ENCODE measurements around the gene DSE.

Gene DSE

DNA sequence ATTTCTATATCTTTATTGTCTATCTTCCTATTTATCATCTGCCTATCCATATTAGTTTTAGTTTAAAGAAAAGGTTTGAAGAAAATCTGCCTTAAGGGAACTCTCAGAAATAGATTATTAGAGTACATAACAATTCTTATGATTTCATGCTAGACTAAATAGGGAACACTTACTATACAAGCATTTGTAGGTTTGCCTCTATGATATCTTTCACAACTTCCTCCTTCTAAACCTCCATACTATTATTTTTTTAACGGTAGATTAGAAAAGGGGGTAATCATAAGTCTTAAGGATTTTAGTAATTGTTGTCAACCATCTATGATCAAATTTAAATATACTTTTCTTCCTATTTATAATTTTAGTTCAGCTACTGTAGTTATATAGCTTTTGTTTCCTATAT, 11.6 kb upstream of the DSE start:
- H3K9ac ChIP-seq (ENCODE audit: low read depth in 1 of 2, low read length in 2 of 2) = no peak overlapping the region
- H3K27ac ChIP-seq (ENCODE audit: low read depth in 2 of 2, low read length in 2 of 2) = no peak overlapping the region
- no peaks in the 10 kb centered on the region for H3K36me3 ChIP-seq (ENCODE audit: control insufficient read depth in 2 of 2, insufficient read depth in 2 of 2, low read length in 2 of 2)
- H3K9me3 ChIP-seq (ENCODE audit: control insufficient read depth in 2 of 2, low read length in 2 of 2) = no peaks in the 10 kb centered on the region
- H3K4me3 ChIP-seq (ENCODE audit: low read length in 2 of 2) = no peak overlapping the region
- H3K27me3 ChIP-seq (ENCODE audit: control insufficient read depth in 2 of 2, insufficient read depth in 2 of 2, low read length in 2 of 2) = no peaks in the 10 kb centered on the region
- no peaks in the 10 kb centered on the region for H3K4me1 ChIP-seq (ENCODE audit: control insufficient read depth in 2 of 2, insufficient read depth in 2 of 2, low read length in 2 of 2)

GRCh38 chr6:116359835-116360234, 10.9 kb upstream of the DSE start:
- Histone ChIP-seq H3K9me3 (ENCODE audit: control insufficient read depth in 2 of 2, low read length in 2 of 2) (no peaks in the 10 kb centered on the region), H3K9ac (ENCODE audit: low read depth in 1 of 2, low read length in 2 of 2) (no peak overlapping the region), H3K4me3 (ENCODE audit: low read length in 2 of 2) (no peak overlapping the region), H3K36me3 (ENCODE audit: control insufficient read depth in 2 of 2, insufficient read depth in 2 of 2, low read length in 2 of 2) (no peaks in the 10 kb centered on the region), H3K27ac (ENCODE audit: low read depth in 2 of 2, low read length in 2 of 2) (no peak overlapping the region), H3K27me3 (ENCODE audit: control insufficient read depth in 2 of 2, insufficient read depth in 2 of 2, low read length in 2 of 2) (no peaks in the 10 kb centered on the region), H3K4me1 (ENCODE audit: control insufficient read depth in 2 of 2, insufficient read depth in 2 of 2, low read length in 2 of 2) (no peaks in the 10 kb centered on the region)

GRCh38 chr6:116362276-116362675, 8.5 kb upstream of the DSE start:
- Histone ChIP-seq H3K36me3 (ENCODE audit: control insufficient read depth in 2 of 2, insufficient read depth in 2 of 2, low read length in 2 of 2) (no peaks in the 10 kb centered on the region), H3K27me3 (ENCODE audit: control insufficient read depth in 2 of 2, insufficient read depth in 2 of 2, low read length in 2 of 2) (peaks cover 0 to 2% of the 10 kb centered on the region in 2 donors), H3K9me3 (ENCODE audit: control insufficient read depth in 2 of 2, low read length in 2 of 2) (no peaks in the 10 kb centered on the region), H3K9ac (ENCODE audit: low read depth in 1 of 2, low read length in 2 of 2) (no peak overlapping the region), H3K4me1 (ENCODE audit: control insufficient read depth in 2 of 2, insufficient read depth in 2 of 2, low read length in 2 of 2) (no peaks in the 10 kb centered on the region), H3K27ac (ENCODE audit: low read depth in 2 of 2, low read length in 2 of 2) (no peak overlapping the region), H3K4me3 (ENCODE audit: low read length in 2 of 2) (no peak overlapping the region)

DNA sequence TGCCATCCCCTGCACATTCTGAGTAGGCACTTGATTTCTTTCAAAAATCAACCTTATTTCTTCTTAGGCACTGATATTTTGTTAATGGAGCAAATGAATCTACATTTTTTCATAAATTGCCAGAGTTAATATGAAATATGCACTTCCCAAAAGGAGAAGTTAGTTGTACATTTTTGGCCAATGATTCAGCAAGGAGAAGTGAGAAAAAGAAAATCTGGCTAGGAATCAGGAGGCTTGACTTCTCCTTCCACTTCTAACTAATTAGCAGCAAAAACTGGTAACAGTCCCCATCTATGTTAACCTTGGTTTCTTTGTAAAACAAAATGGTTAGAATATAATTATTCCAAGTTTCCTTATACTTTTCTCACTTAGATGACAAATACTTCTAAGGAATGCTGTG, 7.0 kb upstream of the DSE start:
- no peak overlapping the region for H3K9ac ChIP-seq (ENCODE audit: low read depth in 1 of 2, low read length in 2 of 2)
- H3K4me3 ChIP-seq (ENCODE audit: low read length in 2 of 2) = no peak overlapping the region
- no peaks in the 10 kb centered on the region for H3K9me3 ChIP-seq (ENCODE audit: control insufficient read depth in 2 of 2, low read length in 2 of 2)
- no peaks in the 10 kb centered on the region for H3K4me1 ChIP-seq (ENCODE audit: control insufficient read depth in 2 of 2, insufficient read depth in 2 of 2, low read length in 2 of 2)
- H3K27me3 ChIP-seq (ENCODE audit: control insufficient read depth in 2 of 2, insufficient read depth in 2 of 2, low read length in 2 of 2) = peaks cover 0 to 2% of the 10 kb centered on the region in 2 donors
- no peak overlapping the region for H3K27ac ChIP-seq (ENCODE audit: low read depth in 2 of 2, low read length in 2 of 2)
- H3K36me3 ChIP-seq (ENCODE audit: control insufficient read depth in 2 of 2, insufficient read depth in 2 of 2, low read length in 2 of 2) = no peaks in the 10 kb centered on the region

DNA sequence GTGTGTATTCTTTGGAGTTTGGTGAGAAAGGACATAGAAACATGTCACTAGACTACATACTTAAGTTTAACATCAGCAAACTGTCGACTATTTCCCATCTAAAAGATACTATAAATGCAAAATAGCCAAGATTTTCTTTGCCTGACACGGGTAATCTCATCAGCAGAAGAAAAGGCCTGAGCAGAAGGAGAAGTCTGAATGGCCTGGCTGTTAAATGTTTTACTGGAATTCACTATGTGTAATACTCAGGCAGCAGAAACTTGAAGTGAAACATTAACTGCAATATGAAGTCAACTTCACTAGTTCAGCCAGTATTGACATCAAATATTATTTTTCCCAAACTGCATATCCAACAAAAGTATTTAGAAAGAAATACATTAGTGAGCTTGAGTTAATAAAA, 6.4 kb upstream of the DSE start:
- Histone ChIP-seq H3K4me3 (ENCODE audit: low read length in 2 of 2) (no peak overlapping the region), H3K27ac (ENCODE audit: low read depth in 2 of 2, low read length in 2 of 2) (no peak overlapping the region), H3K9ac (ENCODE audit: low read depth in 1 of 2, low read length in 2 of 2) (no peak overlapping the region), H3K36me3 (ENCODE audit: control insufficient read depth in 2 of 2, insufficient read depth in 2 of 2, low read length in 2 of 2) (no peaks in the 10 kb centered on the region), H3K4me1 (ENCODE audit: control insufficient read depth in 2 of 2, insufficient read depth in 2 of 2, low read length in 2 of 2) (no peaks in the 10 kb centered on the region), H3K27me3 (ENCODE audit: control insufficient read depth in 2 of 2, insufficient read depth in 2 of 2, low read length in 2 of 2) (peaks cover 0 to 2% of the 10 kb centered on the region in 2 donors), H3K9me3 (ENCODE audit: control insufficient read depth in 2 of 2, low read length in 2 of 2) (no peaks in the 10 kb centered on the region)

DNA sequence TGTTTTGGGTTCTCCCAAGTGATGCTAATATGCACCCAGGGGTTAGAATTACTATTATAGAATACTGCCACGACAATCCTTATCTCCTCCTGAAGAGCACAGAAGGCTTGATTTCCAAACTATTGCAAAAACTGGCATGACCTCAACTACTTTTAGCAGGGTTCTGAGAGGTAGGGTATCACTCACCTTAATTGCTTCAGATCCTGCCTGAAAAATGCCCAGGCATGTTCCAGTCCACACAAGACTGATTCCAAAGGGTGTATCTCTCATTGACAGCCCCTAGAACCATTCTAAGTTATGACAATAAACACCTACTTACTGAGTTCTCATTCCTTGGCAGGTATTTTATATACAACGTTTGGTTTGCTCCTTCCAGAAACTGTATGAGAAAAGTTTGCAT, 5.0 kb upstream of the DSE start:
- Histone ChIP-seq H3K9ac (ENCODE audit: low read depth in 1 of 2, low read length in 2 of 2) (no peak overlapping the region), H3K36me3 (ENCODE audit: control insufficient read depth in 2 of 2, insufficient read depth in 2 of 2, low read length in 2 of 2) (no peaks in the 10 kb centered on the region), H3K9me3 (ENCODE audit: control insufficient read depth in 2 of 2, low read length in 2 of 2) (no peaks in the 10 kb centered on the region), H3K4me1 (ENCODE audit: control insufficient read depth in 2 of 2, insufficient read depth in 2 of 2, low read length in 2 of 2) (peaks cover 4 to 8% of the 10 kb centered on the region in 2 donors), H3K27ac (ENCODE audit: low read depth in 2 of 2, low read length in 2 of 2) (no peak overlapping the region), H3K4me3 (ENCODE audit: low read length in 2 of 2) (no peak overlapping the region), H3K27me3 (ENCODE audit: control insufficient read depth in 2 of 2, insufficient read depth in 2 of 2, low read length in 2 of 2) (peaks cover 5 to 12% of the 10 kb centered on the region in 2 donors)

- no peak overlapping the region for H3K27ac ChIP-seq (ENCODE audit: low read depth in 2 of 2, low read length in 2 of 2)
- H3K9ac ChIP-seq (ENCODE audit: low read depth in 1 of 2, low read length in 2 of 2) = no peak overlapping the region
- H3K4me3 ChIP-seq (ENCODE audit: low read length in 2 of 2) = no peak overlapping the region
- H3K27me3 ChIP-seq (ENCODE audit: control insufficient read depth in 2 of 2, insufficient read depth in 2 of 2, low read length in 2 of 2) = peaks cover 10 to 19% of the 10 kb centered on the region in 2 donors
- peaks cover 10 to 14% of the 10 kb centered on the region in 2 donors for H3K4me1 ChIP-seq (ENCODE audit: control insufficient read depth in 2 of 2, insufficient read depth in 2 of 2, low read length in 2 of 2)
- H3K36me3 ChIP-seq (ENCODE audit: control insufficient read depth in 2 of 2, insufficient read depth in 2 of 2, low read length in 2 of 2) = no peaks in the 10 kb centered on the region
- no peaks in the 10 kb centered on the region for H3K9me3 ChIP-seq (ENCODE audit: control insufficient read depth in 2 of 2, low read length in 2 of 2)
Measured at GRCh38 chr6:116366740-116367275, 3.9 kb upstream of the DSE start.

- Histone ChIP-seq H3K36me3 (ENCODE audit: control insufficient read depth in 2 of 2, insufficient read depth in 2 of 2, low read length in 2 of 2) (no peaks in the 10 kb centered on the region), H3K27ac (ENCODE audit: low read depth in 2 of 2, low read length in 2 of 2) (peak overlapping the region; percentile 78 to 87), H3K9ac (ENCODE audit: low read depth in 1 of 2, low read length in 2 of 2) (peak overlapping the region in 1 of 2 donors; percentile 56), H3K9me3 (ENCODE audit: control insufficient read depth in 2 of 2, low read length in 2 of 2) (no peaks in the 10 kb centered on the region), H3K4me1 (ENCODE audit: control insufficient read depth in 2 of 2, insufficient read depth in 2 of 2, low read length in 2 of 2) (peaks cover 10 to 15% of the 10 kb centered on the region in 2 donors), H3K27me3 (ENCODE audit: control insufficient read depth in 2 of 2, insufficient read depth in 2 of 2, low read length in 2 of 2) (peaks cover 19 to 36% of the 10 kb centered on the region in 2 donors), H3K4me3 (ENCODE audit: low read length in 2 of 2) (peak overlapping the region; percentile 59 to 74)
Measured at GRCh38 chr6:116369540-116369939, 1.2 kb upstream of the DSE start.

- peak overlapping the region; percentile 78 to 87 for H3K27ac ChIP-seq (ENCODE audit: low read depth in 2 of 2, low read length in 2 of 2)
- H3K36me3 ChIP-seq (ENCODE audit: control insufficient read depth in 2 of 2, insufficient read depth in 2 of 2, low read length in 2 of 2) = no peaks in the 10 kb centered on the region
- peak overlapping the region; percentile 56 to 73 for H3K9ac ChIP-seq (ENCODE audit: low read depth in 1 of 2, low read length in 2 of 2)
- peaks cover 21 to 41% of the 10 kb centered on the region in 2 donors for H3K27me3 ChIP-seq (ENCODE audit: control insufficient read depth in 2 of 2, insufficient read depth in 2 of 2, low read length in 2 of 2)
- H3K9me3 ChIP-seq (ENCODE audit: control insufficient read depth in 2 of 2, low read length in 2 of 2) = no peaks in the 10 kb centered on the region
- peak overlapping the region; percentile 59 to 74 for H3K4me3 ChIP-seq (ENCODE audit: low read length in 2 of 2)
- peaks cover 10 to 15% of the 10 kb centered on the region in 2 donors for H3K4me1 ChIP-seq (ENCODE audit: control insufficient read depth in 2 of 2, insufficient read depth in 2 of 2, low read length in 2 of 2)
Measured at GRCh38 chr6:116369964-116370759, 585 bp upstream of the DSE start.

GRCh38 chr6:116371120-116371917, 572 bp downstream of the DSE start:
- Histone ChIP-seq H3K27me3 (ENCODE audit: control insufficient read depth in 2 of 2, insufficient read depth in 2 of 2, low read length in 2 of 2) (peaks cover 21 to 43% of the 10 kb centered on the region in 2 donors), H3K9me3 (ENCODE audit: control insufficient read depth in 2 of 2, low read length in 2 of 2) (no peaks in the 10 kb centered on the region), H3K4me3 (ENCODE audit: low read length in 2 of 2) (peak overlapping the region; percentile 59 to 74), H3K9ac (ENCODE audit: low read depth in 1 of 2, low read length in 2 of 2) (peak overlapping the region; percentile 60 to 73), H3K36me3 (ENCODE audit: control insufficient read depth in 2 of 2, insufficient read depth in 2 of 2, low read length in 2 of 2) (no peaks in the 10 kb centered on the region), H3K4me1 (ENCODE audit: control insufficient read depth in 2 of 2, insufficient read depth in 2 of 2, low read length in 2 of 2) (peaks cover 10 to 15% of the 10 kb centered on the region in 2 donors), H3K27ac (ENCODE audit: low read depth in 2 of 2, low read length in 2 of 2) (peak overlapping the region; percentile 78 to 87)
